ENCODE results near the gene OR6V1. TPM values are rescaled to one million over a fixed set of nuclear protein-coding genes. Genes with fewer than 3 reads are reported as not detected.

Gene OR6V1
- total RNA-seq, 4 donors from 2014 or later = not detected

GRCh38 chr7:143027032-143027431 is 25.1 kb upstream of the OR6V1 start, which contains the start of gene OR9A2:
Gene OR9A2 (minus strand): TSS chr7:143027132. CDS start chr7:143027132, 0 bp downstream.
- no peak within 1 kb of the TSS for H3K4me3 ChIP-seq
- 70% methylated on average over 1 of the region's 1 CpG; no CpG with 5 or more reads in 1 of the 2 donors for WGBS, 2 donors (ENCODE audit: low coverage in 1 of 2)
- H3K27me3 ChIP-seq = no peaks in the 10 kb centered on the region
- TF ChIP-seq EP300 (IDR thresholded peaks at IDR 0.05) (no peak), POLR2AphosphoS5 (IDR thresholded peaks at IDR 0.05) (no peak), POLR2A (IDR thresholded peaks at IDR 0.05) (no peak)
- TF ChIP-seq, protein P1, sequence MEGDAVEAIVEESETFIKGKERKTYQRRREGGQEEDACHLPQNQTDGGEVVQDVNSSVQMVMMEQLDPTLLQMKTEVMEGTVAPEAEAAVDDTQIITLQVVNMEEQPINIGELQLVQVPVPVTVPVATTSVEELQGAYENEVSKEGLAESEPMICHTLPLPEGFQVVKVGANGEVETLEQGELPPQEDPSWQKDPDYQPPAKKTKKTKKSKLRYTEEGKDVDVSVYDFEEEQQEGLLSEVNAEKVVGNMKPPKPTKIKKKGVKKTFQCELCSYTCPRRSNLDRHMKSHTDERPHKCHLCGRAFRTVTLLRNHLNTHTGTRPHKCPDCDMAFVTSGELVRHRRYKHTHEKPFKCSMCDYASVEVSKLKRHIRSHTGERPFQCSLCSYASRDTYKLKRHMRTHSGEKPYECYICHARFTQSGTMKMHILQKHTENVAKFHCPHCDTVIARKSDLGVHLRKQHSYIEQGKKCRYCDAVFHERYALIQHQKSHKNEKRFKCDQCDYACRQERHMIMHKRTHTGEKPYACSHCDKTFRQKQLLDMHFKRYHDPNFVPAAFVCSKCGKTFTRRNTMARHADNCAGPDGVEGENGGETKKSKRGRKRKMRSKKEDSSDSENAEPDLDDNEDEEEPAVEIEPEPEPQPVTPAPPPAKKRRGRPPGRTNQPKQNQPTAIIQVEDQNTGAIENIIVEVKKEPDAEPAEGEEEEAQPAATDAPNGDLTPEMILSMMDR (IDR thresholded peaks at IDR 0.05) = no peak
- H3K36me3 ChIP-seq = no peaks in the 10 kb centered on the region
- H3K4me1 ChIP-seq = no peaks in the 10 kb centered on the region
- no peaks in the 10 kb centered on the region for H3K9me3 ChIP-seq
- H3K27ac ChIP-seq = no peak within 1 kb of the TSS
- no peak for ATAC-seq

GRCh38 chr7:143027683-143028082 is 24.5 kb upstream of the OR6V1 start:
- no peak for ATAC-seq
- no peak for TF ChIP-seq EP300 (IDR thresholded peaks at IDR 0.05)
- TF ChIP-seq, protein P1 (IDR thresholded peaks at IDR 0.05) = no peak
- TF ChIP-seq POLR2A (IDR thresholded peaks at IDR 0.05) = no peak
- TF ChIP-seq POLR2AphosphoS5 (IDR thresholded peaks at IDR 0.05) = no peak
- WGBS, 2 donors (ENCODE audit: low coverage in 1 of 2) = 70 to 72% methylated on average over 2 of the region's 2 CpGs
- H3K9me3 ChIP-seq = no peaks in the 10 kb centered on the region
- no peak overlapping the region for H3K27ac ChIP-seq
- H3K36me3 ChIP-seq = no peaks in the 10 kb centered on the region
- H3K27me3 ChIP-seq = no peaks in the 10 kb centered on the region
- H3K4me1 ChIP-seq = no peaks in the 10 kb centered on the region
- no peak overlapping the region for H3K4me3 ChIP-seq

GRCh38 chr7:143038635-143039034 is 13.5 kb upstream of the OR6V1 start:
- Histone ChIP-seq H3K27ac (no peak overlapping the region), H3K36me3 (no peaks in the 10 kb centered on the region), H3K4me1 (no peaks in the 10 kb centered on the region), H3K27me3 (no peaks in the 10 kb centered on the region), H3K9me3 (peaks cover 0 to 13% (median 0%) of the 10 kb centered on the region in 3 donors), H3K4me3 (no peak overlapping the region)
- no peak for TF ChIP-seq EP300 (IDR thresholded peaks at IDR 0.05)
- no peak for TF ChIP-seq POLR2AphosphoS5 (IDR thresholded peaks at IDR 0.05)
- no peak for TF ChIP-seq POLR2A (IDR thresholded peaks at IDR 0.05)
- TF ChIP-seq, protein P1 (IDR thresholded peaks at IDR 0.05) = no peak
- ATAC-seq = no peak
- 85 to 95% methylated on average over 2 to 5 of the region's 5 CpGs for WGBS, 2 donors (ENCODE audit: low coverage in 1 of 2)

- TF ChIP-seq POLR2A (IDR thresholded peaks at IDR 0.05) = no peak
- no peak for TF ChIP-seq POLR2AphosphoS5 (IDR thresholded peaks at IDR 0.05)
- no peak for TF ChIP-seq EP300 (IDR thresholded peaks at IDR 0.05)
- TF ChIP-seq, protein P1 (IDR thresholded peaks at IDR 0.05) = no peak
- Histone ChIP-seq H3K36me3 (no peaks in the 10 kb centered on the region), H3K9me3 (peaks cover 0 to 3% (median 0%) of the 10 kb centered on the region in 3 donors), H3K4me3 (no peak overlapping the region), H3K27me3 (no peaks in the 10 kb centered on the region), H3K27ac (no peak overlapping the region), H3K4me1 (no peaks in the 10 kb centered on the region)
- ATAC-seq = no peak
- WGBS, 2 donors (ENCODE audit: low coverage in 1 of 2) = 50 to 57% methylated on average over 1 to 3 of the region's 3 CpGs
Measured at GRCh38 chr7:143040209-143040715, 11.9 kb upstream of the OR6V1 start.

DNA sequence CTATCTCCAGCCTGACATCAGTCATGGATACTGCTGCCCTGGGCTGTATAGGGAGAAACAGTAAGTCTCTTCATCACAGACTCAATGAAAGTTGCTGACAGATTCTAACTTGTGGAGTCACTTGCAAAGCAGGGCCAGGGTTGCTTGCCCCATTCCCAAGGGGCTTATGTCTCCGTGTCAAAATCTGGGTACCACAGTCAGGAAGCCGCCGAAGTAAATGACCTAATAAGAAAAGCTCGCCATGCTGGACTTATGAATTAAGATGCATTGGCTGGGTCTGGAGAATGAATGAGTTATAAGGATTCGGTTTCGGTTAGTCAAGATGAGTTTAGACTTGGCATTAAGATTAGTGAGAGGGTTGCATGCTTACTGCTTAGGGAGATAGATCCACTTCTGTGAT is 10.8 kb upstream of the OR6V1 start:
- Histone ChIP-seq H3K4me3 (no peak overlapping the region), H3K9me3 (no peaks in the 10 kb centered on the region), H3K36me3 (no peaks in the 10 kb centered on the region), H3K4me1 (no peaks in the 10 kb centered on the region), H3K27me3 (no peaks in the 10 kb centered on the region), H3K27ac (no peak overlapping the region)
- TF ChIP-seq POLR2A (IDR thresholded peaks at IDR 0.05) = no peak
- no peak for TF ChIP-seq EP300 (IDR thresholded peaks at IDR 0.05)
- TF ChIP-seq POLR2AphosphoS5 (IDR thresholded peaks at IDR 0.05) = no peak
- TF ChIP-seq, protein P1 (IDR thresholded peaks at IDR 0.05) = no peak
- ATAC-seq = no peak
- WGBS, 2 donors (ENCODE audit: low coverage in 1 of 2) = 82 to 97% methylated on average over 5 to 6 of the region's 6 CpGs
